Ishikawa (cell line): ENCODE results near the gene NGB.

ENCODE experiments used
- CEBPB ChIP-seq: IDR thresholded peaks from 2 replicates; pipeline ENCODE4 v1.6.1; 2012
- CREB1 ChIP-seq: IDR thresholded peaks from 2 replicates; pipeline ENCODE4 v1.6.1; 2012; ENCODE audit warnings: low read depth
- EGR1 ChIP-seq: IDR thresholded peaks from 2 replicates; pipeline ENCODE4 v1.6.1; 2012
- EP300 ChIP-seq: IDR thresholded peaks from 2 replicates; pipeline ENCODE4 v1.6.1; 2012; ENCODE audit warnings: borderline replicate concordance
- FOXM1 ChIP-seq: IDR thresholded peaks from 2 replicates; pipeline ENCODE4 v1.6.1; 2012; ENCODE audit warnings: low read depth, borderline replicate concordance
- NFIC ChIP-seq: IDR thresholded peaks from 2 replicates; pipeline ENCODE4 v1.6.1; 2012
- RAD21 ChIP-seq: IDR thresholded peaks from 2 replicates; pipeline ENCODE4 v1.6.1; 2012; ENCODE audit warnings: low read depth
- TAF1 ChIP-seq: IDR thresholded peaks from 2 replicates; pipeline ENCODE4 v1.6.1; 2012; ENCODE audit warnings: low read depth, mild to moderate bottlenecking
- TCF12 ChIP-seq: IDR thresholded peaks from 2 replicates; pipeline ENCODE4 v1.6.1; 2012; ENCODE audit warnings: low read depth
- TEAD4 ChIP-seq: IDR thresholded peaks from 2 replicates; pipeline ENCODE4 v1.6.1; 2012
- USF1 ChIP-seq: IDR thresholded peaks from 2 replicates; pipeline ENCODE4 v1.6.1; 2012
- YY1 ChIP-seq: IDR thresholded peaks from 2 replicates; pipeline ENCODE4 v1.6.1; 2012; ENCODE audit warnings: low read depth
- ZBTB7A ChIP-seq: IDR thresholded peaks from 2 replicates; pipeline ENCODE4 v1.6.1; 2012; ENCODE audit warnings: low read depth
- TF ChIP-seq, protein P1 (sequence below): IDR thresholded peaks from 2 replicates; pipeline ENCODE4 v1.6.1; 2012; ENCODE audit warnings: low read depth, mild to moderate bottlenecking
- TF ChIP-seq, protein P2 (sequence below): IDR thresholded peaks from 2 replicates; pipeline ENCODE4 v1.6.1; 2012

Gene NGB

DNA sequence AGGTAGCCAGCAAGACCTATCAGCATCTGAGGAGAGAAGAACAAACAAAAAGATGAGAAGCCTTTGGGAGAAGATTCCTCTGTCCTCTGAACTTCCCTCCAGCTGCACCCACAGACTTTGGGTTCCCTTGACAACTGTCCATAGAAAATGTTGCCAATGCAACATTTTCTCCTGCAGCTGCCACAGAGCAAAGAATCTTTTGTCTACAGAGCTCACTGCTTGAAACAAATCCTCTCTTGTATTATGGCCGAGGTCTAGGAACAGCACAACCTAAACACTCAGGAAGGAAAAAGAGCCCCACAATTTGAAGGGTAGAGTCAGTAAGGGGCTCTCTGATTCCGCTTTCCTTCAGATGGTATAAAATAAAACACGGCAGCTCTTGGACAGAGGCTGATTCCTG is 35.4 kb upstream of the NGB start:
- TF ChIP-seq ZBTB7A: no peak
- TF ChIP-seq USF1: no peak
- TF ChIP-seq EP300: no peak
- no peak for TF ChIP-seq NFIC
- no peak for TF ChIP-seq EGR1

- no peak for TF ChIP-seq YY1
- TF ChIP-seq NFIC: no peak
- no peak for TF ChIP-seq RAD21
- TF ChIP-seq FOXM1: no peak
- no peak for TF ChIP-seq CEBPB
- TF ChIP-seq TAF1: no peak
- no peak for TF ChIP-seq CREB1
- TF ChIP-seq EP300: no peak
- no peak for TF ChIP-seq ZBTB7A
- TF ChIP-seq TCF12: no peak
These were observed 34.7 kb upstream of the NGB start for GRCh38 chr14:77305696-77306095.

DNA sequence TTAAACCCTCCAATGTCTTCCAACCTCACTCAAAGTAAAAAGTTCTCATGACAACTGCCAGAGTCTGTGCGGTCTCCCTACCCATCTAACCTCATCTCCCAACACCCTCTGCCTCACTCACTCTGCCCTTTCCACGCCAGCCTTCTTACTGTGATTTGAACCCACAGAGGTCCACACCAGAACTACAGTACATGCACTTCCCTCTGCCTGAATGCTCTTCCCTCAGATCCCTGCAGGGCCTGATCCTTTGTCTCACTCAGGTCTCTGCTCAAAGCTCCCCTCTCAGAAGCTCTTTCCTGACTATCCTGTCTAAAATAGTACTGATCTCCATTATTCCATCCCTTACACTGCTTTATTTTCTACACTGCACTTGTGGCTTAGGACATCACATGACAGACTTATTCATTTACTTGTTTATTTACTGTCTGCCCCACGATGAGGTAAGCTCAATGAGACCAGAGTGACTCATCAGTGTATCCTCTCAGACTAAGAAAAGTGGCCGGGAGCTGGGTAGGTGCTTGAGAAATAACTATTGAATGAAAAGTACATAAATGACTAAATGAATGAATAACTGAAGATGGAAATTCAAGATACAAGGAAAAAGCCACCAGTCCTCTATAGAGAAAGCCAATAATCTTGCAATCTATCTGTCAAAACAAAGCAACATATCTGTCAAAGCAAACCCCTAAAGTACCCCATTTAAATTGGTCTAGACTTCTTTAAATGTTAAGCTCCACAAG is 32.6 kb upstream of the NGB start:
- peak; percentile 46; the same call in 1 of the 2 replicates for TF ChIP-seq USF1
- TF ChIP-seq, protein P1, sequence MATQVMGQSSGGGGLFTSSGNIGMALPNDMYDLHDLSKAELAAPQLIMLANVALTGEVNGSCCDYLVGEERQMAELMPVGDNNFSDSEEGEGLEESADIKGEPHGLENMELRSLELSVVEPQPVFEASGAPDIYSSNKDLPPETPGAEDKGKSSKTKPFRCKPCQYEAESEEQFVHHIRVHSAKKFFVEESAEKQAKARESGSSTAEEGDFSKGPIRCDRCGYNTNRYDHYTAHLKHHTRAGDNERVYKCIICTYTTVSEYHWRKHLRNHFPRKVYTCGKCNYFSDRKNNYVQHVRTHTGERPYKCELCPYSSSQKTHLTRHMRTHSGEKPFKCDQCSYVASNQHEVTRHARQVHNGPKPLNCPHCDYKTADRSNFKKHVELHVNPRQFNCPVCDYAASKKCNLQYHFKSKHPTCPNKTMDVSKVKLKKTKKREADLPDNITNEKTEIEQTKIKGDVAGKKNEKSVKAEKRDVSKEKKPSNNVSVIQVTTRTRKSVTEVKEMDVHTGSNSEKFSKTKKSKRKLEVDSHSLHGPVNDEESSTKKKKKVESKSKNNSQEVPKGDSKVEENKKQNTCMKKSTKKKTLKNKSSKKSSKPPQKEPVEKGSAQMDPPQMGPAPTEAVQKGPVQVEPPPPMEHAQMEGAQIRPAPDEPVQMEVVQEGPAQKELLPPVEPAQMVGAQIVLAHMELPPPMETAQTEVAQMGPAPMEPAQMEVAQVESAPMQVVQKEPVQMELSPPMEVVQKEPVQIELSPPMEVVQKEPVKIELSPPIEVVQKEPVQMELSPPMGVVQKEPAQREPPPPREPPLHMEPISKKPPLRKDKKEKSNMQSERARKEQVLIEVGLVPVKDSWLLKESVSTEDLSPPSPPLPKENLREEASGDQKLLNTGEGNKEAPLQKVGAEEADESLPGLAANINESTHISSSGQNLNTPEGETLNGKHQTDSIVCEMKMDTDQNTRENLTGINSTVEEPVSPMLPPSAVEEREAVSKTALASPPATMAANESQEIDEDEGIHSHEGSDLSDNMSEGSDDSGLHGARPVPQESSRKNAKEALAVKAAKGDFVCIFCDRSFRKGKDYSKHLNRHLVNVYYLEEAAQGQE: no peak

DNA sequence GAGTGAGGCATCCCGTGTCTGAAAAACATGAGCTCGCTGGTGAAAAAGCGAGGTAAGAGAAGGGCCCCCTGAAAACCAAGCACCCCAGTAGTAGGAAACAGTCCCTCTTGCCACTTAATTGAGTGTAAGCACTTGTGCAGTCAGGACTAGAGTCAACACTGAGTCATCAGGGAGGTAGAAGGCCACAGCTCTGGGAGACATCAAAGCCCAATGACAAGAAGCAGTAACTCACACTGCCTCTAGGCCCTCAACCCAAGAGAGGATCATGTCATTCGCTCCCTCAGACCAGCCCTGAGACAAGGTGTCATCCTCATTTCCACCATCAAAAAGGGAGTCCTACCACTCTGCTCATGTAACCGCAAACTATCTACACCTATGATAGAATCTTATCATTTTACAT is 31.9 kb upstream of the NGB start:
- TF ChIP-seq, protein P1: no peak
- no peak for TF ChIP-seq YY1
- TF ChIP-seq USF1: no peak
- no peak for TF ChIP-seq EGR1
- TF ChIP-seq TAF1: no peak
- TF ChIP-seq EP300: no peak
- no peak for TF ChIP-seq CREB1
- TF ChIP-seq TCF12: no peak
- no peak for TF ChIP-seq RAD21

- no peak for TF ChIP-seq CEBPB
- TF ChIP-seq FOXM1: no peak
- TF ChIP-seq RAD21: peak; percentile 54; the same call in 1 of the 2 replicates
- TF ChIP-seq TEAD4: no peak
- TF ChIP-seq, protein P2, sequence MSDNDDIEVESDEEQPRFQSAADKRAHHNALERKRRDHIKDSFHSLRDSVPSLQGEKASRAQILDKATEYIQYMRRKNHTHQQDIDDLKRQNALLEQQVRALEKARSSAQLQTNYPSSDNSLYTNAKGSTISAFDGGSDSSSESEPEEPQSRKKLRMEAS: no peak
- TF ChIP-seq EP300: no peak
These were observed 30.1 kb upstream of the NGB start for GRCh38 chr14:77301103-77301502.

- TF ChIP-seq RAD21 (no peak), USF1 (no peak)
- TF ChIP-seq, protein P1: no peak
These were observed 28.8 kb upstream of the NGB start for GRCh38 chr14:77299771-77300170.
